NCI-H345 treated with DMSO at 0.1 percent for 48 hours (cell line): ENCODE results near the gene SMIM38.

Source experiments
- DNase-seq: peaks from one replicate; lab custom pipeline; 2025; ENCODE audit not compliant: unreplicated experiment; lab: John Stamatoyannopoulos, UW

Gene SMIM38

GRCh38 chr11:69158301-69159149, 2.8 kb downstream of the SMIM38 start:
- no peak for DNase-seq

- no peak for DNase-seq
Observed at GRCh38 chr11:69159150-69159852, 3.6 kb downstream of the SMIM38 start.

GRCh38 chr11:69160296-69161116, 4.8 kb downstream of the SMIM38 start:
- DNase-seq = no peak

DNA sequence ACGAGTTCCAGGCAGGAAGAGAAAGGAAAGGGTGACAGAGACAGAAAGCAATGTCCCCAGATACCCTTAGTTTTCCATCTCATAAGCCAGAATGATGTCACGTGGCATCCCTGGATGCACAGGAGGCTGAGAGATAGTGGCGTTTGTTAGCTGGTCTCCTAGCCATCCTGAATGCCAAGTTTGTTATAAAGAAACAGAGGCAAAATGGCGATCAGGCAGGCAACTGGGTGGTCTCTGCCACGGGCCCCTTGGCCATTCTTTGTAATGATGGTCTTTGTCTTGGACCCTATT, 5.3 kb downstream of the SMIM38 start:
- no peak for DNase-seq

DNA sequence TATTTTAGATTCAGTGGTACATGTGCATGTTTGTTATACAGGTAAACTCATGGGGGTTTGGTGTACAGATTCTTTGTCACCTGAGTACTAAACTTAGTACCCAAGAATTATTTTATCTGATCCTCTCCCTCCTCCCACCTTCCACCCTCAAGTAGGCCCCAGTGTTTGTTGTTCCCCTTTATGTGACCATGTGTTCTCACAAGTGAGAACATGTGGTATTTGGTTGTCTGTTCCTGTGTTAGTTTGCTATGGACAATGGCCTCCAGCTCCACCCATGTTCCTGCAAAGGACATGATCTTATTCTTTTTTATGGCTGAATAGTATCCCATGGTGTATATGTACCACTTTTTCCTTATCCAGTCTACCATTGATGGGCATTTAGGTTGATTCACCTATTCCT, 6.8 kb downstream of the SMIM38 start:
- DNase-seq = no peak

- DNase-seq = no peak
Observed at GRCh38 chr11:69163842-69164241, 8.1 kb downstream of the SMIM38 start.

GRCh38 chr11:69164824-69165223, 9.1 kb downstream of the SMIM38 start:
- no peak for DNase-seq

- DNase-seq = no peak
Observed at GRCh38 chr11:69165775-69166174, 10.0 kb downstream of the SMIM38 start.

- no peak for DNase-seq
Observed at GRCh38 chr11:69166218-69167115, 10.7 kb downstream of the SMIM38 start.

DNA sequence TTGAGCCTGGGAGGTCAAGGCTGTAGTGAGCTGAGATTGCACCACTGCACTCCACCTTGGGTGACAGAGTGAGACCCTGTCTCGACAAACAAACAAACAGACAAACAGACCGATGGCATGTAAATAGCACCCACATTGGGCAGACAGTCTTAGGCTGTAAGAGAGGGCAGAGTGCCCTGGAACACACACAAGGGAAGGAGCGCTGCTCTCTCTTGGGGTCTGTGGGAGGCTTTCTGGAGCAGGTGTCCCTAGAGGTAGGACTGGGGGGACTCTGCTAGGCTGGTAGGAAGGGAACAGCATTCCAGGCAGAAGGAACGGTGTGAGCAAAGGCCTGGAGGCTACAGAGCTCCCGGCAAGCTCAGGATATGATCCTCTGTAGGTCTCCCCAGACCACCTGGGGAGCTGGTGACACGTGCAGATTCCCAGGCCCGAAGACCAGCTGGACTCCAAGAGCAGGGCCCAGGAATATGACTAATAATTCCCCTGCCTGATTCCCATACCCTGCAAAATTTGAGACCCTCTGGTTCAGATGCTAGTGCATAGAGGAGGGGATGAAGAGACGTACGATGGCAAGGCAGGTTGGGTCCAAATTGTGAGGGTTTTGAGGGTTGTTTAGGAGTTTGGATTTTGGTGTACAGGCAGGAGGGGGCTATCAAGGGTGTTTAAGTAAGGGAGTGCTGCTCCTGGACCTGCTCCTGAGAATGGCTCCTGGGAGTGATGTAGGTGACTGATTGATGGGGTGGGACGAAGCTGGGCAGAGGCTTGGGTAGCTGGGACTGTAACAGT, 11.6 kb downstream of the SMIM38 start:
- no peak for DNase-seq

DNA sequence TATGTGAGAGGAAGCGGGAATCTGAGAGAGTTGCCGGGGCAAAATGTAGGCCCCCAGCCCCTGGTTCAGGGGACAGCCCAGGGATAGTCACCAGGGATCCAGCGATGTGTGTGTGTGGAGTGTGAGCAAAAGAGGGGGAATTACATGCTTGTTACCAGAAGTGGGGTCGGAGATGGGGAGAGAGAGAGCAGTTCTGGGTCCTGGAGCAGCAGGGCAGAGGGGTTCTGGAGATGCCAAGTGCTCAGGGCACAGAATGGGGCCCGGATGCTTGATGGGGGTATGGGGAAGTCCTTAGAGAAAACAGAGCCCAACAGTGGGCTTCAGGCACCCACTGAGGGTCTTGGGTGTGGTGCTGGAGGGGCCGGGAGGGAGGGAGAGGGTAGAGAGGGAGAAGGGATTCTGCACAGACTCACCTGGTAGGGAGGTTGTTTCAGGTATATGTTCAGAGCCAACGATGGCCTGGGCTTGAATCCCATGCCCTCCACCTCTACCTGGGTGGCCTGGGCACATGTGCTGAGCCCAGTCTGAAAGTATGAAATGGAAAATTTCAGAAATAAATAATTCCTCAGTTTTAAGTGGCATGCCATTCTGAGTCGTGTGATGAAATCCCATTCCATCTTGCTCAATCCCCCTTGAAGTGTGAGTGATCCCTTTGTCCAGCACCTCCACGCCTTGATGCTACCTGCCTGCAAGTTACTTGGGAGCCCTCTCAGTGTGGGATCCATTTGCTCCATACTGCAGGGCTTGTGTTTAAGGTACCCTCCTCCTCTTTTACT, 12.4 kb downstream of the SMIM38 start:
- DNase-seq = no peak

- no peak for DNase-seq
Observed at GRCh38 chr11:69169479-69169878, 13.7 kb downstream of the SMIM38 start.

- no peak for DNase-seq
Observed at GRCh38 chr11:69170704-69171103, 15.0 kb downstream of the SMIM38 start.

DNA sequence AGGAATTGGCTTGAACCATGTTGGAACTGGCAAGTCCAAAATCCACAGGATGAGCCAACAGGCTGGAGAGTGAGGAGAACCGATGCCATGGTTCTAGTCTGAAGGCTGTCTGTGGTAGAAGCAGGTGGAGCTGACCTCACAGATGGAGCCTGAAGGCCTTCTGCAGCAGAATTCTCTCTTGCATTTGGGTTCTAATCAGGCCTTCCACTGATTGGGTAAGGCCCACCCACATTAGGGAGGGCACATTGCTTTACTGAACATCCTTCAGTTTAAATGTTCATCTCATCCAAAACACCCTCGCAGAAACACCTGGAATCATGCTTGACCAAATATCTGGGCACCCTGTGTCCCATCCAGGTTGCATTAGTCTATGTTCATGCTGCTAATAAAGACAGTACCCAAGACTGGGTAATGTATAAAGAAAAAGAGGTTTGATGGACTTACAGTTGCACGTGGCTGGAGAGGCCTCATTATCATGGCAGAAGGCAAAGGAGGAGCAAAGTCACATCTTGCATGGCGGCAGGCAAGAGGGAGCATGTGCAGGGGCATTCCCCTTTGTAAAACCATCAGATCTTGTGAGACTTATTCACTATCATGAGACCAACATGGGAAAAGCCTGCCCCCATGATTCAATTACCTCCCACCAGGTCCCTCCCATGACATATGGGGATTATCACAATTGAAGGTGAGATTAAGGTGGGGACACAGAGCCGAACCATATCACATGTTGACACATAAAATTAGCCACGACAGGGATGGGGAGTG, 15.9 kb downstream of the SMIM38 start:
- no peak for DNase-seq

GRCh38 chr11:69172674-69173073, 16.9 kb downstream of the SMIM38 start:
- DNase-seq = no peak

DNA sequence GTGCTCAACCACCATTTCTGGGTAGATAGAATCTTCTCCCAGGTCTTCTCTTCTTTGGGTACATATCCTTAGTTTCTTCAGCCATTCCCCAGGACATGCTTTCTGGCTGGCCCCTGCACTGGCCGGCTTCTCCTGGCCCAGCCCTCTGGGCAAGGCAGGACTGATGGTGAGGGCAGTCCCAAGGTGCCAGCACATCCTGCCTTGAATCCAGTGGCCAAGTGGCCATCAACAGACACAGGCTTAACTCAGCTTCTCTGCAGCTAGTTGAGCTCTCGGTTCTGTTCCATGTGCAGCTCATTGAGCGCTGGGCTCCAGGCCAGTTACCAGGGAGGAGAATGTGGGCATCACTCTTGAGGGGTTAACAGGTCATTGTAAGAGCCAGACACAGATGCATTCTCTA, 17.6 kb downstream of the SMIM38 start:
- no peak for DNase-seq

GRCh38 chr11:69173925-69174581, 18.3 kb downstream of the SMIM38 start:
- no peak for DNase-seq

DNA sequence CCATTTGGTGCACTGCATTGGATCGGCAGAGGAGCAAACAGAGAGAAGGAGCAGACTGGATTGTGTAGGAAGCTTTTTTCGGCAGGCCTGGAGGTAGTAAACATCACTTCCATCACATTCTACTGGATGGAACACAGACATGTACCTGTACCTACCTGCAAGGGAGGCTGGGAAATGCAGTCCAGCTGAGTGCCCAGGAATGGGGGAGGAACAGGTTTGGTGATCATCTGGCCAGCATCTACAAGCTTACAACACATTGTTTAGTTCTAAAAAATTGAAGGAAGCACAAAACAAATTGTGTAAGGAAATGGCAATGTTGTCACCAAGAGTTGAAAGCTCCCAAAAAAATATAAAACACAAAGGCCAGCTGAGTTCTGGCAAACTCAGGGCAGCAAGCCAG, 19.1 kb downstream of the SMIM38 start:
- no peak for DNase-seq
